GM12878 (cell line): ENCODE data around the gene THSD8. TPM values are rescaled to one million over a fixed set of nuclear protein-coding genes. Genes with fewer than 3 reads are reported as not detected.

ENCODE experiments used
- BCL11A ChIP-seq: IDR thresholded peaks from 2 replicates; pipeline ENCODE4 v1.6.1; 2011; ENCODE audit warnings: low read depth, low read length
- CUX1 ChIP-seq: IDR thresholded peaks from 2 replicates; pipeline ENCODE4 v1.6.1; 2012; ENCODE audit warnings: improper control_type of control experiment, low read depth, low read length; ENCODE audit not compliant: insufficient replicate concordance
- ELK1 ChIP-seq: IDR thresholded peaks from 2 replicates; pipeline ENCODE4 v1.6.1; 2012; ENCODE audit warnings: low read depth, low read length, improper control_type of control experiment
- ETV6 ChIP-seq, 2 experiments: fragments of 450-650 bp in 1 of 2; IDR thresholded peaks in 1 of 2; conservative IDR thresholded peaks in 1 of 2; 2 replicates each; pipeline ENCODE4 v1.6.1; 2014; ENCODE audit warnings: antibody characterized with exemption in 1 of 2, borderline replicate concordance in 1 of 2, low read depth in 1 of 2, mild to moderate bottlenecking in 1 of 2, moderate library complexity in 1 of 2
- NFIC ChIP-seq: IDR thresholded peaks from 2 replicates; pipeline ENCODE4 v1.6.1; 2012; ENCODE audit warnings: low read depth, mild to moderate bottlenecking, inconsistent platforms, low read length, moderate library complexity
- PAX8 ChIP-seq: fragments of 450-650 bp; IDR thresholded peaks from 2 replicates; pipeline ENCODE4 v1.6.1; 2017; ENCODE audit warnings: mild to moderate bottlenecking, moderate library complexity
- RELB ChIP-seq: fragments of 450-650 bp; IDR thresholded peaks from 2 replicates; pipeline ENCODE4 v1.6.1; 2017; ENCODE audit warnings: low read depth, mild to moderate bottlenecking, moderate library complexity
- RUNX3 ChIP-seq: IDR thresholded peaks from 2 replicates; pipeline ENCODE4 v1.6.1; 2012; ENCODE audit warnings: low read length, inconsistent platforms
- SKIL ChIP-seq: fragments of 450-650 bp; IDR thresholded peaks from 2 replicates; pipeline ENCODE4 v1.6.1; 2017; ENCODE audit warnings: mild to moderate bottlenecking, low read depth, inconsistent platforms; ENCODE audit not compliant: poor library complexity, severe bottlenecking
- STAT3 ChIP-seq: IDR thresholded peaks from 2 replicates; pipeline ENCODE4 v1.6.1; 2011; ENCODE audit warnings: low read depth, low read length, improper control_type of control experiment
- TCF12 ChIP-seq: IDR thresholded peaks from 2 replicates; pipeline ENCODE4 v1.6.1; 2011; ENCODE audit warnings: low read depth, mild to moderate bottlenecking, low read length
- polyA plus RNA-seq, 11 experiments: library from polyadenylated mRNA; depleted of rRNA in 4 of 11; unstranded in 6 of 11; stranded (reverse) in 5 of 11; fragments of >200 nt; fragmentation: Nextera tagmentation in 4 of 11; fragmentation: Illumina TruSeq in 1 of 11; extraction: Ambion mirVana in 4 of 11; extraction: Trizol in 1 of 11; gene quantifications; 1 replicate in 1 of 11; 2 replicates in 10 of 11; pipeline versions ENCODE4 v1.2.1 to v1.2.3, GENCODE V29; 2011 to 2016; ENCODE audit warnings: inconsistent platforms in 2 of 11, missing spikeins in 2 of 11, low read depth in 1 of 11
- total RNA-seq, 4 experiments: library from RNA; depleted of rRNA in 3 of 4; stranded (reverse); fragments of >200 nt in 3 of 4; fragmentation: Illumina TruSeq in 1 of 4; extraction: Trizol in 1 of 4; gene quantifications; 2 replicates each; pipeline versions ENCODE4 v1.2.1 to v1.2.3, GENCODE V29; 2013 to 2021
- TF ChIP-seq, protein P1 (sequence below): fragments of 450-650 bp; IDR thresholded peaks from 2 replicates; pipeline ENCODE4 v1.6.1; 2016; ENCODE audit warnings: mild to moderate bottlenecking, moderate library complexity, borderline replicate concordance

Gene THSD8
- total and polyA plus RNA-seq, 10 of the 15 experiments (the other 5 are each of a cell fraction or from before 2014, with no cell fraction given), result 0.24 to 32.3 (median 21.3) TPM; not detected in 2

GRCh38 chr19:12778017-12778904, 23.6 kb upstream of the THSD8 start (continued):
- TF ChIP-seq ELK1, result peak; percentile 64; the same call in 1 of the 2 replicates
- no peak for TF ChIP-seq CUX1
- TF ChIP-seq, protein P1, sequence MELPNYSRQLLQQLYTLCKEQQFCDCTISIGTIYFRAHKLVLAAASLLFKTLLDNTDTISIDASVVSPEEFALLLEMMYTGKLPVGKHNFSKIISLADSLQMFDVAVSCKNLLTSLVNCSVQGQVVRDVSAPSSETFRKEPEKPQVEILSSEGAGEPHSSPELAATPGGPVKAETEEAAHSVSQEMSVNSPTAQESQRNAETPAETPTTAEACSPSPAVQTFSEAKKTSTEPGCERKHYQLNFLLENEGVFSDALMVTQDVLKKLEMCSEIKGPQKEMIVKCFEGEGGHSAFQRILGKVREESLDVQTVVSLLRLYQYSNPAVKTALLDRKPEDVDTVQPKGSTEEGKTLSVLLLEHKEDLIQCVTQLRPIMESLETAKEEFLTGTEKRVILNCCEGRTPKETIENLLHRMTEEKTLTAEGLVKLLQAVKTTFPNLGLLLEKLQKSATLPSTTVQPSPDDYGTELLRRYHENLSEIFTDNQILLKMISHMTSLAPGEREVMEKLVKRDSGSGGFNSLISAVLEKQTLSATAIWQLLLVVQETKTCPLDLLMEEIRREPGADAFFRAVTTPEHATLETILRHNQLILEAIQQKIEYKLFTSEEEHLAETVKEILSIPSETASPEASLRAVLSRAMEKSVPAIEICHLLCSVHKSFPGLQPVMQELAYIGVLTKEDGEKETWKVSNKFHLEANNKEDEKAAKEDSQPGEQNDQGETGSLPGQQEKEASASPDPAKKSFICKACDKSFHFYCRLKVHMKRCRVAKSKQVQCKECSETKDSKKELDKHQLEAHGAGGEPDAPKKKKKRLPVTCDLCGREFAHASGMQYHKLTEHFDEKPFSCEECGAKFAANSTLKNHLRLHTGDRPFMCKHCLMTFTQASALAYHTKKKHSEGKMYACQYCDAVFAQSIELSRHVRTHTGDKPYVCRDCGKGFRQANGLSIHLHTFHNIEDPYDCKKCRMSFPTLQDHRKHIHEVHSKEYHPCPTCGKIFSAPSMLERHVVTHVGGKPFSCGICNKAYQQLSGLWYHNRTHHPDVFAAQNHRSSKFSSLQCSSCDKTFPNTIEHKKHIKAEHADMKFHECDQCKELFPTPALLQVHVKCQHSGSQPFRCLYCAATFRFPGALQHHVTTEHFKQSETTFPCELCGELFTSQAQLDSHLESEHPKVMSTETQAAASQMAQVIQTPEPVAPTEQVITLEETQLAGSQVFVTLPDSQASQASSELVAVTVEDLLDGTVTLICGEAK, result no peak; the same call in 1 of the 2 replicates
- no peak; a peak in 1 of 4 replicates for TF ChIP-seq ETV6 (conservative IDR thresholded peaks at IDR 0.05 in 1 of 2, IDR thresholded peaks at IDR 0.05 in 1 of 2; ENCODE audit: borderline replicate concordance in 1 of 2, low read depth in 1 of 2)
- TF ChIP-seq STAT3, result no peak
- peak; percentile 51; the same call in 1 of the 2 replicates for TF ChIP-seq TCF12
- TF ChIP-seq NFIC, result no peak
- TF ChIP-seq BCL11A, result no peak
- peak; percentile 37; the same call in 1 of the 2 replicates for TF ChIP-seq RELB
- TF ChIP-seq PAX8, result 0 out of 2 replicates have a peak, but pooled peaks have one; percentile 21
- no peak for TF ChIP-seq SKIL
- no peak for TF ChIP-seq RUNX3
